ENCODE measurements around the gene PGM2L1.
A peak's percentile ranks its signal among the peaks of the same experiment; 100 is the strongest.

PGM2L1 gene

DNA sequence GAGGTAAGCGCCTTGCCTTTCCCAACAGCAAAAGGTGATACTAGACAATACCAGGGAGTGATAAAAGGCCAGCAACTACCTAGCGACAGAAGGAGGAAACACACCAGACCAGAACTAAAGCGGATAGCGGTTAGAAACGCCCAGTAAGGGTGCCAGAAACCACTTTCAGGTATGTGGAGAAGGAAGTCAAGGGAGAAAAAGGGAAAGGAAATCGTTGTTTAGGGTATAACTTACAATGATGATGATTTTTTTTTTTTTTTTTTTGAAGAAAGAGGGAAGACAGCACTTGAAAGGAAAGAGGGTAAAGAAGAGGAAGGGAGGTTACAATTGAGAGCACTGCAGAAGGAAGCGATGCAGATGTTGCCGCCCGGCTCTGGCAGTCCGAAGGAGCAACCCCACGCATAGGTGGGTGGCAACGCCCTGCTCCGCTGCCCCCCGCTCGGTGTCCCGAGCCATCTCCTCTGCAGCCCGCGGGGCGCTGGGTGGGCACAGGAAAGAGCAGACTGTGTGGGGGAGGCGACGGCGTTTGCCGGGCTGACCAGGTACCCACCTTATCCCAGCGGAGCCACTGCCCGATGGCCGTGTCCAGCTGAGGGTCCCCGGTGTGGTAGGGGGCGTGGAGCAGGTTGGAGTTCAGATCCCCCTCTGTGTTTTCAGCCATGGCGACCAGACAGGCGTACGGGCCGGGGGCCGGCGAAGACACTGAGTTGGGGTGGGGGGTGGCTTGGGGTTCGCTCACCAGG lies 561 bp downstream of the PGM2L1 start:
- TF ChIP-seq EP300 (IDR thresholded peaks at IDR 0.05; ENCODE audit: borderline replicate concordance): no peak
- peak; percentile 90; the same call in 1 of the 2 replicates for TF ChIP-seq ZBTB7A (IDR thresholded peaks at IDR 0.05; ENCODE audit: low read depth)

GRCh38 chr11:74392256-74392655 lies 6.0 kb downstream of the PGM2L1 start:
- TF ChIP-seq ZBTB7A (IDR thresholded peaks at IDR 0.05; ENCODE audit: low read depth) (no peak), FOXM1 (IDR thresholded peaks at IDR 0.05; ENCODE audit: borderline replicate concordance, low read depth) (no peak), RAD21 (IDR thresholded peaks at IDR 0.05; ENCODE audit: low read depth) (no peak), CREB1 (IDR thresholded peaks at IDR 0.05; ENCODE audit: low read depth) (no peak), TEAD4 (IDR thresholded peaks at IDR 0.05) (no peak), NFIC (IDR thresholded peaks at IDR 0.05) (no peak), USF1 (IDR thresholded peaks at IDR 0.05) (no peak), YY1 (IDR thresholded peaks at IDR 0.05; ENCODE audit: low read depth) (no peak), EP300 (IDR thresholded peaks at IDR 0.05; ENCODE audit: borderline replicate concordance) (no peak), EGR1 (IDR thresholded peaks at IDR 0.05) (no peak), CEBPB (IDR thresholded peaks at IDR 0.05) (no peak), MAX (IDR thresholded peaks at IDR 0.05) (no peak), TCF12 (IDR thresholded peaks at IDR 0.05; ENCODE audit: low read depth) (no peak), TAF1 (IDR thresholded peaks at IDR 0.05; ENCODE audit: low read depth) (no peak)
- TF ChIP-seq, protein P1, sequence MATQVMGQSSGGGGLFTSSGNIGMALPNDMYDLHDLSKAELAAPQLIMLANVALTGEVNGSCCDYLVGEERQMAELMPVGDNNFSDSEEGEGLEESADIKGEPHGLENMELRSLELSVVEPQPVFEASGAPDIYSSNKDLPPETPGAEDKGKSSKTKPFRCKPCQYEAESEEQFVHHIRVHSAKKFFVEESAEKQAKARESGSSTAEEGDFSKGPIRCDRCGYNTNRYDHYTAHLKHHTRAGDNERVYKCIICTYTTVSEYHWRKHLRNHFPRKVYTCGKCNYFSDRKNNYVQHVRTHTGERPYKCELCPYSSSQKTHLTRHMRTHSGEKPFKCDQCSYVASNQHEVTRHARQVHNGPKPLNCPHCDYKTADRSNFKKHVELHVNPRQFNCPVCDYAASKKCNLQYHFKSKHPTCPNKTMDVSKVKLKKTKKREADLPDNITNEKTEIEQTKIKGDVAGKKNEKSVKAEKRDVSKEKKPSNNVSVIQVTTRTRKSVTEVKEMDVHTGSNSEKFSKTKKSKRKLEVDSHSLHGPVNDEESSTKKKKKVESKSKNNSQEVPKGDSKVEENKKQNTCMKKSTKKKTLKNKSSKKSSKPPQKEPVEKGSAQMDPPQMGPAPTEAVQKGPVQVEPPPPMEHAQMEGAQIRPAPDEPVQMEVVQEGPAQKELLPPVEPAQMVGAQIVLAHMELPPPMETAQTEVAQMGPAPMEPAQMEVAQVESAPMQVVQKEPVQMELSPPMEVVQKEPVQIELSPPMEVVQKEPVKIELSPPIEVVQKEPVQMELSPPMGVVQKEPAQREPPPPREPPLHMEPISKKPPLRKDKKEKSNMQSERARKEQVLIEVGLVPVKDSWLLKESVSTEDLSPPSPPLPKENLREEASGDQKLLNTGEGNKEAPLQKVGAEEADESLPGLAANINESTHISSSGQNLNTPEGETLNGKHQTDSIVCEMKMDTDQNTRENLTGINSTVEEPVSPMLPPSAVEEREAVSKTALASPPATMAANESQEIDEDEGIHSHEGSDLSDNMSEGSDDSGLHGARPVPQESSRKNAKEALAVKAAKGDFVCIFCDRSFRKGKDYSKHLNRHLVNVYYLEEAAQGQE (IDR thresholded peaks at IDR 0.05; ENCODE audit: low read depth): no peak

- TF ChIP-seq, protein P1 (IDR thresholded peaks at IDR 0.05; ENCODE audit: low read depth): no peak
- TF ChIP-seq CREB1 (IDR thresholded peaks at IDR 0.05; ENCODE audit: low read depth) (no peak), USF1 (IDR thresholded peaks at IDR 0.05) (no peak), TEAD4 (IDR thresholded peaks at IDR 0.05) (no peak), EGR1 (IDR thresholded peaks at IDR 0.05) (no peak), YY1 (IDR thresholded peaks at IDR 0.05; ENCODE audit: low read depth) (no peak), FOXM1 (IDR thresholded peaks at IDR 0.05; ENCODE audit: borderline replicate concordance, low read depth) (no peak), RAD21 (IDR thresholded peaks at IDR 0.05; ENCODE audit: low read depth) (no peak), TCF12 (IDR thresholded peaks at IDR 0.05; ENCODE audit: low read depth) (no peak), TAF1 (IDR thresholded peaks at IDR 0.05; ENCODE audit: low read depth) (no peak), EP300 (IDR thresholded peaks at IDR 0.05; ENCODE audit: borderline replicate concordance) (no peak), ZBTB7A (IDR thresholded peaks at IDR 0.05; ENCODE audit: low read depth) (no peak), NFIC (IDR thresholded peaks at IDR 0.05) (no peak), MAX (IDR thresholded peaks at IDR 0.05) (no peak)
Observed at GRCh38 chr11:74391193-74391592, 7.0 kb downstream of the PGM2L1 start.

DNA sequence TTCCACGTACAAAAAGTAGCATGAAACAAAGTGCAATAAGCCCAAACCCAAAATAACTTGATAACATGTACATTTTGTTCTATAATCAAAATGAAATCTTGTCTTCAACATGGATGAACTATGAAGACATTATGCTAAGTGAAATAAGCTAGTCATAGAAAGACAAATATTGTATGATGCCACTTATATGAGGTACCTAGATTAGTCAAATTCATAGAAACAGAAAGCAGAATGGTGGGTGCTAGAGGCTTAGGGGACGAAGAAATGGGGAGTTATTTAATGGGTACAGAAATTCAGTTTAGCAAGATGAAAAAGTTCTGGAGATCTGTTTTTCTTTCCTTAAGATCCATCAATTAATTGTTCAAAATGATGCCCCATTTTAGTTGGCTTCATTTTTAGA lies 7.5 kb downstream of the PGM2L1 start:
- TF ChIP-seq FOXM1 (IDR thresholded peaks at IDR 0.05; ENCODE audit: borderline replicate concordance, low read depth) (no peak), RAD21 (IDR thresholded peaks at IDR 0.05; ENCODE audit: low read depth) (no peak), TEAD4 (IDR thresholded peaks at IDR 0.05) (no peak), TCF12 (IDR thresholded peaks at IDR 0.05; ENCODE audit: low read depth) (no peak), MAX (IDR thresholded peaks at IDR 0.05) (no peak), ZBTB7A (IDR thresholded peaks at IDR 0.05; ENCODE audit: low read depth) (no peak), CEBPB (IDR thresholded peaks at IDR 0.05) (no peak), NFIC (IDR thresholded peaks at IDR 0.05) (no peak)
- TF ChIP-seq, protein P1 (IDR thresholded peaks at IDR 0.05; ENCODE audit: low read depth): no peak
